Coronary artery (tissue), 2 donors: ENCODE results near the gene SLC7A6.

Source experiments
- DNase-seq: peaks from one replicate; pipeline ENCODE4 v3.0.0-alpha.2; 2017; ENCODE audit warnings: low spot score
- H3K27ac ChIP-seq, 2 donors: fragments of 200-600 bp; sonication (generic); one replicate each; pipeline ENCODE4 v1.5.1; 2016 to 2019
- H3K4me3 ChIP-seq: fragments of 200-600 bp; sonication (generic); 2 replicates; pipeline ENCODE4 v1.5.1; 2016; ENCODE audit warnings: mild to moderate bottlenecking, moderate library complexity
- TF ChIP-seq, protein P1 (sequence below): fragments of 200-600 bp; sonication (generic); IDR thresholded peaks from one replicate; pipeline ENCODE4 v1.5.1; 2019; ENCODE audit warnings: antibody characterized with exemption

Gene SLC7A6

DNA sequence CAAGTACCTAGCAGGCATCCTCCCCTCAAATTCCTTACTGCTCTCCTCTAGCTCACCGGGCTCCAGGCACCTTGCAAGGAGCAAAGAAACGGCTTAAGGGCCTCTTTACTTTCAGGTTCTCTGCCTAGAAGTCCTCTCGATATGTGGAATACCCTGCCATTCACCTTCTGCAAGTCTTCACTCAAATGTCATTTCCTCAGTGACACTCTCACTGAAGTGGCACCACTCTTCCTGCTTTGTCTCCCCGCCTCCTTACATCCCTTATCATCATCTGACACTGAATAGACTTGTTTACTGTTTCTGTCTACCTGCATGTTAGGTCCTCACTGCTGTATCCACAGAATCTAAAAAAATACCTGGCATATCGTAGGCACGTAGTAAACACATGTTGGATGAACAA is 45.5 kb downstream of the SLC7A6 start:
- TF ChIP-seq, protein P1, sequence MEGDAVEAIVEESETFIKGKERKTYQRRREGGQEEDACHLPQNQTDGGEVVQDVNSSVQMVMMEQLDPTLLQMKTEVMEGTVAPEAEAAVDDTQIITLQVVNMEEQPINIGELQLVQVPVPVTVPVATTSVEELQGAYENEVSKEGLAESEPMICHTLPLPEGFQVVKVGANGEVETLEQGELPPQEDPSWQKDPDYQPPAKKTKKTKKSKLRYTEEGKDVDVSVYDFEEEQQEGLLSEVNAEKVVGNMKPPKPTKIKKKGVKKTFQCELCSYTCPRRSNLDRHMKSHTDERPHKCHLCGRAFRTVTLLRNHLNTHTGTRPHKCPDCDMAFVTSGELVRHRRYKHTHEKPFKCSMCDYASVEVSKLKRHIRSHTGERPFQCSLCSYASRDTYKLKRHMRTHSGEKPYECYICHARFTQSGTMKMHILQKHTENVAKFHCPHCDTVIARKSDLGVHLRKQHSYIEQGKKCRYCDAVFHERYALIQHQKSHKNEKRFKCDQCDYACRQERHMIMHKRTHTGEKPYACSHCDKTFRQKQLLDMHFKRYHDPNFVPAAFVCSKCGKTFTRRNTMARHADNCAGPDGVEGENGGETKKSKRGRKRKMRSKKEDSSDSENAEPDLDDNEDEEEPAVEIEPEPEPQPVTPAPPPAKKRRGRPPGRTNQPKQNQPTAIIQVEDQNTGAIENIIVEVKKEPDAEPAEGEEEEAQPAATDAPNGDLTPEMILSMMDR: no peak
- H3K4me3 ChIP-seq: peak overlapping the region; percentile 91
- DNase-seq: no peak
- H3K27ac ChIP-seq: peak overlapping the region; percentile 2 to 88

GRCh38 chr16:68310437-68310773 is 46.1 kb downstream of the SLC7A6 start:
- DNase-seq: no peak
- Histone ChIP-seq H3K4me3 (peak overlapping the region; percentile 91), H3K27ac (peak overlapping the region; percentile 2 to 88)
- TF ChIP-seq, protein P1: no peak

GRCh38 chr16:68310774-68311511 is 46.6 kb downstream of the SLC7A6 start, which contains the start of the genes PRMT7 and SLC7A6OS:
Gene PRMT7 (plus strand): TSS chr16:68311019. CDS start chr16:68315980, 4,961 bp downstream.
Gene SLC7A6OS (minus strand): TSS chr16:68310946. CDS start chr16:68310926, 20 bp downstream.
- DNase-seq: peak; percentile 85
- TF ChIP-seq, protein P1: peak; percentile 19

DNA sequence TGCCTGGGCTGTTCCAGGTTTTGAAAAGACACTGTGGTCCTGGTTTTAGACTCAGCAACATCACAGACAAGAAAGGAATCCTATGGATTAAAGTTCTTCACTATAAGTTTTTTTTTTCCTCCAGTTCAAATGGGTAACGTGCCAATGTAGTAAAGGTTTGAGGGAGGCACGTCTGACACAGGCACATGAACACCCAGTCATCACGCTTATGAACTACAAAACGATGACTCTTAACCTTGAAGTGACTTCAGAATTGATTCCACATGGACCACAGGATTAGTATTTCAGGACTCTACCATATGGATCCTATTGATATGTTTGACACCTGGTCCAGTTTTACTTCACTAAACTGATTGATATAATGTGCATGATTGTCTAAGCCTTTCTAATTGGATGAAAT is 48.8 kb downstream of the SLC7A6 start:
- TF ChIP-seq, protein P1: no peak
- DNase-seq: no peak
- no peak overlapping the region for H3K27ac ChIP-seq
- H3K4me3 ChIP-seq: no peak overlapping the region

More at GRCh38 chr16:68310774-68311511, 46.6 kb downstream of the SLC7A6 start, which contains the start of the genes PRMT7 and SLC7A6OS:
- Histone ChIP-seq H3K27ac (peak within 1 kb of the TSS; percentile 30 to 88), H3K4me3 (peak within 1 kb of the TSS; percentile 91)

GRCh38 chr16:68319185-68319908 is 55.0 kb downstream of the SLC7A6 start:
- no peak overlapping the region for H3K4me3 ChIP-seq
- no peak for DNase-seq
- no peak overlapping the region for H3K27ac ChIP-seq
- TF ChIP-seq, protein P1: no peak

- no peak for DNase-seq
- TF ChIP-seq, protein P1: no peak
- Histone ChIP-seq H3K27ac (no peak overlapping the region), H3K4me3 (no peak overlapping the region)
Measured at GRCh38 chr16:68324336-68324735, 60.0 kb downstream of the SLC7A6 start.
